Measurements from ENCODE around the gene UBE2B.

DNA sequence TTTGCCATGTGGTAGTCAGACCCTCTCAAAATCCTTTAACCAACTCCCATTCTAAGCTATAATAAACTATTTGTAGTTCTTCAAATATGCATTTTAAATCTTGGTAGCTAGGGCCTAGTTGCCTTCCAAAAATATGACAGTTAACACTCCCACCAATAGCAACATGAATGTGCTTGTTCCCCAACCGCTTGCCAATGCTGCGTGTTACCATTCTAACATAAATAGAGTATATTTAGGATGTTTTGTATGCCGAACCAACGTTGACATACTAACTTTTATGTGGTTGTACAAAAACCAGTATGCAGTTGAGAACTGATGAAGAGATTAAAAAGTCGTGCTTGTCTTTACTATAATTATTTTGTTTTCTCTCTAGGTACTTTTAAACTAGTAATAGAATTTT, 9.0 kb downstream of the UBE2B start:
- TF ChIP-seq, protein P1, sequence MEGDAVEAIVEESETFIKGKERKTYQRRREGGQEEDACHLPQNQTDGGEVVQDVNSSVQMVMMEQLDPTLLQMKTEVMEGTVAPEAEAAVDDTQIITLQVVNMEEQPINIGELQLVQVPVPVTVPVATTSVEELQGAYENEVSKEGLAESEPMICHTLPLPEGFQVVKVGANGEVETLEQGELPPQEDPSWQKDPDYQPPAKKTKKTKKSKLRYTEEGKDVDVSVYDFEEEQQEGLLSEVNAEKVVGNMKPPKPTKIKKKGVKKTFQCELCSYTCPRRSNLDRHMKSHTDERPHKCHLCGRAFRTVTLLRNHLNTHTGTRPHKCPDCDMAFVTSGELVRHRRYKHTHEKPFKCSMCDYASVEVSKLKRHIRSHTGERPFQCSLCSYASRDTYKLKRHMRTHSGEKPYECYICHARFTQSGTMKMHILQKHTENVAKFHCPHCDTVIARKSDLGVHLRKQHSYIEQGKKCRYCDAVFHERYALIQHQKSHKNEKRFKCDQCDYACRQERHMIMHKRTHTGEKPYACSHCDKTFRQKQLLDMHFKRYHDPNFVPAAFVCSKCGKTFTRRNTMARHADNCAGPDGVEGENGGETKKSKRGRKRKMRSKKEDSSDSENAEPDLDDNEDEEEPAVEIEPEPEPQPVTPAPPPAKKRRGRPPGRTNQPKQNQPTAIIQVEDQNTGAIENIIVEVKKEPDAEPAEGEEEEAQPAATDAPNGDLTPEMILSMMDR (IDR thresholded peaks at IDR 0.05; ENCODE audit: borderline replicate concordance, extremely low read depth, low read length, poor library complexity, severe bottlenecking): no peak
- no peak for TF ChIP-seq EZH2 (IDR thresholded peaks at IDR 0.05; ENCODE audit: borderline replicate concordance, low read depth, low read length, severe bottlenecking)

All from DND-41 (cell line).